ENCODE data around the gene NAALADL2.

DNA sequence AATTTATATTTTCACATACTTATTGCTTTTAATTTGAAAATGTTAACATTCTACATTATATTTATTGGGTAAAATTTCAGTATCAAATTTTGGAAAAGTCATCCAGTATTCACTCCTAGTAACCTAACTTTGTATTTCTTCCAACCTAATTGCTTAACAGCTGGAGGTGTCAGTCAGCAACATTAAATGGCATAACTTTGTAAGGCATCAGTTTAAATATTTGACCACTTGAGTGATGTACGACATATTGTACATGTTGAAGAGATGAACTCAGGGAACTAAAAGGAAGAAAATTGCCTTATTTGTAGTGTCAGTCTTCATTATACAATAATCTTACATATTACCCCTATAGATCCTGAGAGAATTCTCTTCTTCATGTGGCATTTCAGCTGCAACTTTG is 326.8 kb downstream of the NAALADL2 start:
- no peak for TF ChIP-seq POLR2AphosphoS5 (IDR thresholded peaks at IDR 0.05; ENCODE audit: insufficient read depth, low read depth, low read length)
- TF ChIP-seq, protein P1, sequence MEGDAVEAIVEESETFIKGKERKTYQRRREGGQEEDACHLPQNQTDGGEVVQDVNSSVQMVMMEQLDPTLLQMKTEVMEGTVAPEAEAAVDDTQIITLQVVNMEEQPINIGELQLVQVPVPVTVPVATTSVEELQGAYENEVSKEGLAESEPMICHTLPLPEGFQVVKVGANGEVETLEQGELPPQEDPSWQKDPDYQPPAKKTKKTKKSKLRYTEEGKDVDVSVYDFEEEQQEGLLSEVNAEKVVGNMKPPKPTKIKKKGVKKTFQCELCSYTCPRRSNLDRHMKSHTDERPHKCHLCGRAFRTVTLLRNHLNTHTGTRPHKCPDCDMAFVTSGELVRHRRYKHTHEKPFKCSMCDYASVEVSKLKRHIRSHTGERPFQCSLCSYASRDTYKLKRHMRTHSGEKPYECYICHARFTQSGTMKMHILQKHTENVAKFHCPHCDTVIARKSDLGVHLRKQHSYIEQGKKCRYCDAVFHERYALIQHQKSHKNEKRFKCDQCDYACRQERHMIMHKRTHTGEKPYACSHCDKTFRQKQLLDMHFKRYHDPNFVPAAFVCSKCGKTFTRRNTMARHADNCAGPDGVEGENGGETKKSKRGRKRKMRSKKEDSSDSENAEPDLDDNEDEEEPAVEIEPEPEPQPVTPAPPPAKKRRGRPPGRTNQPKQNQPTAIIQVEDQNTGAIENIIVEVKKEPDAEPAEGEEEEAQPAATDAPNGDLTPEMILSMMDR (IDR thresholded peaks at IDR 0.05; ENCODE audit: extremely low read depth in 1 of 2, insufficient read depth in 1 of 2, low read depth in 1 of 2, low read length in 2 of 2): no peak
- TF ChIP-seq POLR2A (IDR thresholded peaks at IDR 0.05; ENCODE audit: low read depth, low read length): no peak
- no peak for TF ChIP-seq EZH2 (IDR thresholded peaks at IDR 0.05; ENCODE audit: borderline replicate concordance, low read depth, low read length, severe bottlenecking)
- no peak for TF ChIP-seq MAX (IDR thresholded peaks at IDR 0.05; ENCODE audit: insufficient read depth, insufficient read length)
- no peak for TF ChIP-seq MYC (IDR thresholded peaks at IDR 0.05; ENCODE audit: low read depth, low read length)
- no peak for TF ChIP-seq JUN (IDR thresholded peaks at IDR 0.05; ENCODE audit: borderline replicate concordance, insufficient read depth, insufficient read length, low read depth)

Measured in endothelial cell of umbilical vein (primary cell).